Astrocyte (in vitro differentiated cells and primary cell): ENCODE measurements around the gene LCLAT1. TPM values are rescaled to one million over a fixed set of nuclear protein-coding genes. Genes with fewer than 3 reads are reported as not detected.

Experiments used
- DNase-seq: peaks from one replicate; pipeline ENCODE4 v3.0.0-alpha.2; 2010; ENCODE audit warnings: low read depth
- FAIRE-seq: peaks from 2 replicates; lab custom pipeline; 2011; peaks lifted over from hg19 to GRCh38; lab: Jason Lieb, UNC
- H2AFZ ChIP-seq: 2 replicates; pipeline ENCODE4 v1.6.0; 2012; ENCODE audit warnings: low read depth, low read length, inconsistent platforms
- H3K27ac ChIP-seq: 2 replicates; pipeline ENCODE4 v1.5.1; 2011; ENCODE audit warnings: low read depth, low read length, inconsistent platforms
- H3K27me3 ChIP-seq: 2 replicates; pipeline ENCODE4 v1.6.0; 2011; ENCODE audit warnings: low read length, inconsistent platforms; ENCODE audit not compliant: insufficient read depth
- H3K36me3 ChIP-seq: 2 replicates; pipeline ENCODE4 v1.5.1; 2011; ENCODE audit warnings: low read length, inconsistent platforms; ENCODE audit not compliant: insufficient read depth
- H3K4me1 ChIP-seq: 2 replicates; pipeline ENCODE4 v1.5.1; 2011; ENCODE audit warnings: low read length, inconsistent platforms; ENCODE audit not compliant: insufficient read depth
- H3K4me2 ChIP-seq: 2 replicates; pipeline ENCODE4 v1.6.0; 2012; ENCODE audit warnings: low read length, inconsistent platforms
- H3K4me3 ChIP-seq: 2 replicates; pipeline ENCODE4 v1.5.1; 2011; ENCODE audit warnings: low read depth, mild to moderate bottlenecking, low read length, inconsistent platforms; ENCODE audit not compliant: insufficient read depth
- H3K79me2 ChIP-seq: 2 replicates; pipeline ENCODE4 v1.6.0; 2012; ENCODE audit warnings: mild to moderate bottlenecking, low read length, inconsistent platforms; ENCODE audit not compliant: insufficient read depth
- H3K9ac ChIP-seq: 2 replicates; pipeline ENCODE4 v1.6.0; 2012; ENCODE audit warnings: mild to moderate bottlenecking, low read length, inconsistent platforms
- H3K9me3 ChIP-seq: 2 replicates; pipeline ENCODE4 v1.5.1; 2012; ENCODE audit warnings: low read depth, mild to moderate bottlenecking, low read length, inconsistent platforms; ENCODE audit not compliant: insufficient read depth
- H4K20me1 ChIP-seq: 2 replicates; pipeline ENCODE4 v1.6.0; 2012; ENCODE audit warnings: low read length, inconsistent platforms; ENCODE audit not compliant: insufficient read depth
- H3K27ac Mint-ChIP-seq: one replicate; pipeline ENCODE4 v1.8.0; 2021; ENCODE audit warnings: mild to moderate bottlenecking, mixed read lengths; ENCODE audit not compliant: unreplicated experiment
- H3K27me3 Mint-ChIP-seq: one replicate; pipeline ENCODE4 v1.8.0; 2021; ENCODE audit warnings: low read depth, mixed read lengths; ENCODE audit not compliant: unreplicated experiment
- H3K36me3 Mint-ChIP-seq: one replicate; pipeline ENCODE4 v1.8.0; 2021; ENCODE audit warnings: low read depth, mixed read lengths; ENCODE audit not compliant: unreplicated experiment
- H3K4me1 Mint-ChIP-seq: one replicate; pipeline ENCODE4 v1.8.0; 2021; ENCODE audit warnings: low read depth, mixed read lengths; ENCODE audit not compliant: unreplicated experiment
- H3K4me3 Mint-ChIP-seq: one replicate; pipeline ENCODE4 v1.8.0; 2021; ENCODE audit warnings: mild to moderate bottlenecking, moderate library complexity, mixed read lengths; ENCODE audit not compliant: unreplicated experiment
- H3K9me3 Mint-ChIP-seq: one replicate; pipeline ENCODE4 v1.8.0; 2021; ENCODE audit warnings: mild to moderate bottlenecking, mixed read lengths; ENCODE audit not compliant: unreplicated experiment
- EZH2 ChIP-seq: IDR thresholded peaks from 2 replicates; pipeline ENCODE4 v1.6.1; 2012; ENCODE audit warnings: mild to moderate bottlenecking, low read length, inconsistent platforms; ENCODE audit not compliant: insufficient read depth
- total RNA-seq: library from RNA; stranded (reverse); gene quantifications from 2 replicates; pipeline ENCODE4 v1.2.1, GENCODE V29; 2021
- TF ChIP-seq, protein P1 (sequence below): IDR thresholded peaks from 2 replicates; pipeline ENCODE4 v1.5.1; 2011; ENCODE audit warnings: low read depth, mild to moderate bottlenecking, inconsistent platforms, low read length, moderate library complexity; ENCODE audit not compliant: insufficient read depth

LCLAT1 gene
- total RNA-seq, 1 donor from 2014 or later: 17.5 TPM

DNA sequence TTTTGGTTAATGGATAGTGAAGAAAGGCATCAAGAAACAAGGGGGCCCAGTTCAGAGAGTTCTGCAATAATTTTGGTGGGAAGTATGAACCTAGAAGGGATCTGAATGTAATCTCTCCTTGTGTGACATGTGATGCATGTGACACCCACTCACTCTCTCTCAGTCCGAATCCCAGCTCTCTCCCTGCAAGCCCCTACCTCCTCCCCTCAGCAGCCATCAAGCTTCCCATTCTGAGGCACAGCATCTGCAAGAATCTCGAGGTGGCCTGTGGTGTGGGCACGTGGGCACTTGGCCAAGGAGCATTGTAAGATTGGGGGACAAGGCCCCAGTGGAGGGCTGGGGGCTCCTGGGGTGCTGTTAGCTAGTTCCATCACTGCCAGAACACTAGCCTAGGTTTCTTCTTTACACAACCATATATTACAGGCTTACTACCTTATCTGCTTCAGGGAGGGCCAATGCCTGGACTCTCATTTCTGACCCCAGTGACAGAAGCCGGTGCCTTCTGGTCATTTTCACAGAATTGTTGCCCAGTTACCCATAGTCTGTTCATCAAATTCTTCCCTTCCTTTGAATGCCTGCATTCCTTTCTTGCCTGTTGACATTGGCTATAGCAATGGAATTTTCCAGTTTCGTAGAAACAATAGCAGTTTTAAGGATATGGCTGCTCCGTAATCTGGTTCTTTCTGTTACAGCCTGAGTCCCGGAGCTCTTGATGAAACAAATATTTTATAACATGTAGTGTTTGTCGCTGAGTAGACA, 13.3 kb upstream of the LCLAT1 start:
- Histone ChIP-seq H2AFZ (peak overlapping the region; percentile 28), H3K9me3 (no peaks in the 10 kb centered on the region), H3K79me2 (no peaks in the 10 kb centered on the region), H3K9ac (no peak overlapping the region), H3K4me3 (no peak overlapping the region), H3K4me1 (peaks cover 8% of the 10 kb centered on the region), H3K36me3 (no peaks in the 10 kb centered on the region), H3K4me2 (peak overlapping the region; percentile 23), H4K20me1 (no peaks in the 10 kb centered on the region), H3K27me3 (no peaks in the 10 kb centered on the region), H3K27ac (no peak overlapping the region)
- TF ChIP-seq, protein P1, sequence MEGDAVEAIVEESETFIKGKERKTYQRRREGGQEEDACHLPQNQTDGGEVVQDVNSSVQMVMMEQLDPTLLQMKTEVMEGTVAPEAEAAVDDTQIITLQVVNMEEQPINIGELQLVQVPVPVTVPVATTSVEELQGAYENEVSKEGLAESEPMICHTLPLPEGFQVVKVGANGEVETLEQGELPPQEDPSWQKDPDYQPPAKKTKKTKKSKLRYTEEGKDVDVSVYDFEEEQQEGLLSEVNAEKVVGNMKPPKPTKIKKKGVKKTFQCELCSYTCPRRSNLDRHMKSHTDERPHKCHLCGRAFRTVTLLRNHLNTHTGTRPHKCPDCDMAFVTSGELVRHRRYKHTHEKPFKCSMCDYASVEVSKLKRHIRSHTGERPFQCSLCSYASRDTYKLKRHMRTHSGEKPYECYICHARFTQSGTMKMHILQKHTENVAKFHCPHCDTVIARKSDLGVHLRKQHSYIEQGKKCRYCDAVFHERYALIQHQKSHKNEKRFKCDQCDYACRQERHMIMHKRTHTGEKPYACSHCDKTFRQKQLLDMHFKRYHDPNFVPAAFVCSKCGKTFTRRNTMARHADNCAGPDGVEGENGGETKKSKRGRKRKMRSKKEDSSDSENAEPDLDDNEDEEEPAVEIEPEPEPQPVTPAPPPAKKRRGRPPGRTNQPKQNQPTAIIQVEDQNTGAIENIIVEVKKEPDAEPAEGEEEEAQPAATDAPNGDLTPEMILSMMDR: no peak
- no peak for TF ChIP-seq EZH2
- FAIRE-seq (no peak), DNase-seq (peak; percentile 61)
- Mint-ChIP-seq H3K4me1 (peaks cover 12% of the 10 kb centered on the region), H3K4me3 (no peak overlapping the region), H3K9me3 (no peaks in the 10 kb centered on the region), H3K36me3 (no peaks in the 10 kb centered on the region), H3K27ac (no peak overlapping the region), H3K27me3 (no peaks in the 10 kb centered on the region)

DNA sequence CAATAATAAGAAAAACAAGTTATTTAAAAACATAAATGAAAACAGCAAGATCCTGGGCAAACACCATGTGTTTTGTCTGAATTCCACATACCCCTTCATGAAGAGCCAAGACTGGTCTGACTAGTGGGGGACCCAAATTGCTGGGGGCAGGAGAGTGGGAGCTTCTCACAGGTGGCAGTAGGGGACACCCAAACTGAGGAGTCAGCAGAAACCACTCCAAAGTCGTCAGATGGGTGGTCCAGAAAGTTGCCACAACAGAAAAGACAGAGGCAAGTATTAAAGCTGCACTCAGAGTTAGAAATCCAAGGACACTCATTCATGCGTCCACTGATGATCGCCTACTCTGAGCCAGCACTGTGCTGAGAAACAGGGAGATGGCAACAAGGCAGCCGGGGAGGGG, 12.3 kb upstream of the LCLAT1 start:
- Mint-ChIP-seq H3K4me1 (peaks cover 12% of the 10 kb centered on the region), H3K4me3 (no peak overlapping the region), H3K27me3 (no peaks in the 10 kb centered on the region), H3K36me3 (no peaks in the 10 kb centered on the region), H3K9me3 (no peaks in the 10 kb centered on the region), H3K27ac (no peak overlapping the region)
- no peak overlapping the region for H3K4me2 ChIP-seq
- no peak overlapping the region for H3K9ac ChIP-seq
- no peak for TF ChIP-seq EZH2
- TF ChIP-seq, protein P1: no peak
- no peak overlapping the region for H3K27ac ChIP-seq
- DNase-seq (no peak), FAIRE-seq (no peak)
- H2AFZ ChIP-seq: no peak overlapping the region
- H3K27me3 ChIP-seq: no peaks in the 10 kb centered on the region
- no peaks in the 10 kb centered on the region for H3K79me2 ChIP-seq
- peaks cover 8% of the 10 kb centered on the region for H3K4me1 ChIP-seq
- H3K4me3 ChIP-seq: no peak overlapping the region
- H3K36me3 ChIP-seq: no peaks in the 10 kb centered on the region
- no peaks in the 10 kb centered on the region for H3K9me3 ChIP-seq
- H4K20me1 ChIP-seq: no peaks in the 10 kb centered on the region

DNA sequence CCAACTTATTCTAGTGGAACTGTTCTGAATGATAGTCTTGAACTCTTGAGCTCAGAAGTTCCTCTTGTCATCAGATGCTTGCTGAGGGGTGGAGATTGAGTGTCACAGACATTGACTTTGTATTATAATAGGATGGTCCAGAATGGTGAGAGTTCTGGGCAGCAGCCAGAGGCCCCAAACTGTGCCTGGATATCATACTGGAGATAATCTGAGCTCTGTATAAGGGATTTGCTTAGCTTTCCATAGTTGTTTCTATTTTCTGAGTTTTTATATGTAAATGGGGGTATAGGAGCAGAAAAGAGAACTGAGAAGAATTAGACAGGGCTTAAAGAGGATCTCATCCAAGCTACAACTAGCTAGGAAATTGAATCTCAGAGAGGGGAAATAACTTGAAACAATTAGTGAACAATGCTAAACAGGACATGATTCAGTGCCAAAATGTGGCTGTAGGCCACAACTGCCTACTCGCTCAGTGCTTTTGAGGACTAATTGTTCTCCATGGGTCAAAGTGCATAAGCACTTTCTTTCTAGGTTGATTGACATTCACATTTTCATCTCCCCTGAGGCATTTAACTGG, 10.1 kb upstream of the LCLAT1 start:
- no peak for TF ChIP-seq EZH2
- TF ChIP-seq, protein P1: no peak
- H3K4me1 ChIP-seq: peaks cover 8% of the 10 kb centered on the region
- no peak overlapping the region for H2AFZ ChIP-seq
- Mint-ChIP-seq H3K27me3 (peaks cover 3% of the 10 kb centered on the region), H3K9me3 (peaks cover 2% of the 10 kb centered on the region), H3K4me3 (no peak overlapping the region), H3K27ac (no peak overlapping the region), H3K36me3 (no peaks in the 10 kb centered on the region), H3K4me1 (peaks cover 12% of the 10 kb centered on the region)
- no peaks in the 10 kb centered on the region for H3K36me3 ChIP-seq
- no peaks in the 10 kb centered on the region for H3K79me2 ChIP-seq
- DNase-seq (no peak), FAIRE-seq (no peak)
- H3K9me3 ChIP-seq: no peaks in the 10 kb centered on the region
- H3K4me2 ChIP-seq: no peak overlapping the region
- no peak overlapping the region for H3K9ac ChIP-seq
- no peak overlapping the region for H3K27ac ChIP-seq
- H3K27me3 ChIP-seq: no peaks in the 10 kb centered on the region
- no peaks in the 10 kb centered on the region for H4K20me1 ChIP-seq
- H3K4me3 ChIP-seq: no peak overlapping the region
